ENCODE measurements around the gene FGF14.
"Not testable (repeated sequence)": the region's sequence is repeated elsewhere in the genome, so short reads cannot be mapped to it uniquely, and the experiment has no call there.

FGF14 gene

DNA sequence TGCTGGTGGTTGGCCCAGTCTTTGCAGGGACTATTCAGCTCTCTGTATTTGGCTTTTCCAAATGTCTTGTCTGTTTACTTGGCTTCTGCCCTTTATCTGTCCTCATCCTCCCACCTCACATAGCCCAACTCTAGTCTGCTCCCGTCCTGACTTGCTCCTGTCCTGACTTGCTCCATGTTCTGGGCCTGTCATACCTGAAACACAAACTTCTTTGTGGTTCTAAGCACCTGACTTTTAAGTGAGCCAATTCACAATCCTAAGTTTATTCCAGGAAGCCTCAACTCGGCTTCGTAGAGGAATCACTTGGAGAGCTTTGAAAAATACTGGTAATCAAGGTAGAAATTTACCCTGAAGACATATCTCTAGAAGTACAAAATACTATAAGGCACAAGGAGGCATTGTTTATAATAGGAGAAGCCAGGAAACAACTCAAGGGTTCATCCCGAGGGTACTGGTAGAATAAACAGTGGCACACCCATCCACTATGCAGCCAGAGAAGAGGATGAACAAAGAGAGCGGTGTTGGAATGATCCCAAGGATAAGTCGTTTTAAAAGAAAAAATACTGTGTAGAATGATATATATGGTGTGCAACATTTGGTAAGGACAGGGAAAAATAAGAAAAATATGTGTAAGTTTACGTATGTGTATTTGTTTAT, 284.5 kb downstream of the FGF14 start:
- H2AFZ ChIP-seq (ENCODE audit: low read depth, low read length) = no peak overlapping the region
- H3K27ac ChIP-seq (ENCODE audit: low read length) = no peak overlapping the region
- no peaks in the 10 kb centered on the region for H3K79me2 ChIP-seq (ENCODE audit: low read length)
- H3K27me3 ChIP-seq (ENCODE audit: low read depth, low read length) = no peaks in the 10 kb centered on the region
- H3K4me3 ChIP-seq (ENCODE audit: low read length) = no peak overlapping the region
- no peaks in the 10 kb centered on the region for H4K20me1 ChIP-seq (ENCODE audit: insufficient read depth, low read length)
- no peak overlapping the region for H3K4me2 ChIP-seq (ENCODE audit: low read length)
- no peak for TF ChIP-seq EZH2phosphoT487 (IDR thresholded peaks at IDR 0.05; ENCODE audit: low read depth)
- TF ChIP-seq, protein P1, sequence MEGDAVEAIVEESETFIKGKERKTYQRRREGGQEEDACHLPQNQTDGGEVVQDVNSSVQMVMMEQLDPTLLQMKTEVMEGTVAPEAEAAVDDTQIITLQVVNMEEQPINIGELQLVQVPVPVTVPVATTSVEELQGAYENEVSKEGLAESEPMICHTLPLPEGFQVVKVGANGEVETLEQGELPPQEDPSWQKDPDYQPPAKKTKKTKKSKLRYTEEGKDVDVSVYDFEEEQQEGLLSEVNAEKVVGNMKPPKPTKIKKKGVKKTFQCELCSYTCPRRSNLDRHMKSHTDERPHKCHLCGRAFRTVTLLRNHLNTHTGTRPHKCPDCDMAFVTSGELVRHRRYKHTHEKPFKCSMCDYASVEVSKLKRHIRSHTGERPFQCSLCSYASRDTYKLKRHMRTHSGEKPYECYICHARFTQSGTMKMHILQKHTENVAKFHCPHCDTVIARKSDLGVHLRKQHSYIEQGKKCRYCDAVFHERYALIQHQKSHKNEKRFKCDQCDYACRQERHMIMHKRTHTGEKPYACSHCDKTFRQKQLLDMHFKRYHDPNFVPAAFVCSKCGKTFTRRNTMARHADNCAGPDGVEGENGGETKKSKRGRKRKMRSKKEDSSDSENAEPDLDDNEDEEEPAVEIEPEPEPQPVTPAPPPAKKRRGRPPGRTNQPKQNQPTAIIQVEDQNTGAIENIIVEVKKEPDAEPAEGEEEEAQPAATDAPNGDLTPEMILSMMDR (IDR thresholded peaks at IDR 0.05; ENCODE audit: low read depth, low read length) = no peak
- no peaks in the 10 kb centered on the region for H3K36me3 ChIP-seq (replicated peaks; ENCODE audit: low read depth, low read length)
- H3K4me1 ChIP-seq (ENCODE audit: low read length) = no peaks in the 10 kb centered on the region
- H3K9me3 ChIP-seq (ENCODE audit: insufficient read depth, low read length) = no peaks in the 10 kb centered on the region
- H3K9ac ChIP-seq (ENCODE audit: low read length) = no peak overlapping the region

DNA sequence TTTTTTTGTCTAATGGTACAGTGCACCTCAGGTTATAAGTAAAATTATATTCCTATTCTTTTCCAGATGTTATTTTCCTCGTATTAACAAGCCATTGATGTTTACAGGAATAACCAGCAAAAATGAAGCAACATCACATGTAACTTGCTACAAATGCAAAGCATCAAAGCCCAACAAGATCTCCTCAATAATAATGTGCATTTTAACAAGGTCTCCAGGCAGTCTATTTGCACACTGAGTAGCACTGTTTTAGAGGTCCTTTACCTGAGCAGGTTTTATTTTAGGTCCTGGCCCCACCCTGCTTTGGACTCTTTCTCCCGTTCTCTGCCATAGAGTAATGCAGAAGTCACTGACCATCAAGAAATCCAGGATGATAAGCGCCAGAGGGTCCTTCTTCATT, 298.4 kb downstream of the FGF14 start:
- Histone ChIP-seq H3K4me3 (ENCODE audit: low read length) (no peak overlapping the region), H3K4me2 (ENCODE audit: low read length) (no peak overlapping the region), H4K20me1 (ENCODE audit: insufficient read depth, low read length) (no peaks in the 10 kb centered on the region), H3K79me2 (ENCODE audit: low read length) (no peaks in the 10 kb centered on the region), H3K27me3 (ENCODE audit: low read depth, low read length) (no peaks in the 10 kb centered on the region), H3K36me3 (replicated peaks; ENCODE audit: low read depth, low read length) (no peaks in the 10 kb centered on the region), H2AFZ (ENCODE audit: low read depth, low read length) (no peak overlapping the region), H3K4me1 (ENCODE audit: low read length) (no peaks in the 10 kb centered on the region), H3K9me3 (ENCODE audit: insufficient read depth, low read length) (no peaks in the 10 kb centered on the region), H3K9ac (ENCODE audit: low read length) (no peak overlapping the region), H3K27ac (ENCODE audit: low read length) (no peak overlapping the region)
- TF ChIP-seq, protein P1 (IDR thresholded peaks at IDR 0.05; ENCODE audit: low read depth, low read length) = no peak
- TF ChIP-seq EZH2phosphoT487 (IDR thresholded peaks at IDR 0.05; ENCODE audit: low read depth) = no peak

DNA sequence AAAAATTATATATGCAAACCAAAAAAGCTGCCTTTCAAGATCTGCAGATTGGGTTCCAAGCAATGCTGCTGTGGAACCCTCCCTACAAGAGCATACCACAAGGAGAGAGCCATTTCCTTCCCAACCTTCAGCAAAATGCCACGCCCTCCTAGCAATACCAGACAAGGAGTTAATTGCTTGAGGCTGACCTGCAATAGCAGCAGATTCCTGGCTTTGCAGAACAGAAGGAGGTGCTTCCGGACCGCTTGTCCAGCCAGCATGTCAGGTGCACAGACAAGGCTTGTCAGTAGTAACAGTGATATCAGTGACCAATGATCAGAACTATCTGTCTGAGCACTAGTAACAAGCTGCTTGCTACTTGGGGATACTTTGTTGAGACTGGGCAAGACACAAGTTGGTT, 301.6 kb downstream of the FGF14 start:
- Histone ChIP-seq H3K4me1 (ENCODE audit: low read length) (no peaks in the 10 kb centered on the region), H3K27me3 (ENCODE audit: low read depth, low read length) (no peaks in the 10 kb centered on the region), H3K27ac (ENCODE audit: low read length) (no peak overlapping the region), H2AFZ (ENCODE audit: low read depth, low read length) (no peak overlapping the region), H3K9ac (ENCODE audit: low read length) (no peak overlapping the region), H3K79me2 (ENCODE audit: low read length) (no peaks in the 10 kb centered on the region), H3K4me2 (ENCODE audit: low read length) (no peak overlapping the region), H3K9me3 (ENCODE audit: insufficient read depth, low read length) (no peaks in the 10 kb centered on the region), H3K4me3 (ENCODE audit: low read length) (no peak overlapping the region), H3K36me3 (replicated peaks; ENCODE audit: low read depth, low read length) (no peaks in the 10 kb centered on the region), H4K20me1 (ENCODE audit: insufficient read depth, low read length) (no peaks in the 10 kb centered on the region)
- TF ChIP-seq, protein P1 (IDR thresholded peaks at IDR 0.05; ENCODE audit: low read depth, low read length) = no peak
- TF ChIP-seq EZH2phosphoT487 (IDR thresholded peaks at IDR 0.05; ENCODE audit: low read depth) = no peak

DNA sequence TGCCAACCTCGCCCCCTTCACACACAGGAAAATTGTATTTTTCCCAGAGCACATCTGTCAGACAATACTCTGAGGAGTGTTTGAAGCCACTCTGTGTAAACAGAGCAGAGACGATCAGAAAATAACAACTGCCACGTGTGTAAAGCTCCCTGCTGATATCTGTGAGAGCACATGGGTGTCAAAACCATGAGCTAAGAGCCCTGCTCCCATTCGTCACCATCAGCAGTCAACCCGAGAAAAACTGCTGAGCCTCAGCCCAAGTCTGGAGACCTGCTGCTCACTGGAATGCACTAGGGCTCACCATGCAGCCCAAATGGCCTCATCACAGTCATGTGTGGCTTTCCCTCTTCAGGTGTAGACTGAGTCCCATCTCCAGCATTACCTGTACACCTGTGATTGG, 304.1 kb downstream of the FGF14 start:
- no peaks in the 10 kb centered on the region for H3K9me3 ChIP-seq (ENCODE audit: insufficient read depth, low read length)
- H3K36me3 ChIP-seq (replicated peaks; ENCODE audit: low read depth, low read length) = no peaks in the 10 kb centered on the region
- H3K79me2 ChIP-seq (ENCODE audit: low read length) = no peaks in the 10 kb centered on the region
- no peak overlapping the region for H3K4me2 ChIP-seq (ENCODE audit: low read length)
- H3K27me3 ChIP-seq (ENCODE audit: low read depth, low read length) = no peaks in the 10 kb centered on the region
- no peak overlapping the region for H3K9ac ChIP-seq (ENCODE audit: low read length)
- no peak overlapping the region for H2AFZ ChIP-seq (ENCODE audit: low read depth, low read length)
- no peak overlapping the region for H3K27ac ChIP-seq (ENCODE audit: low read length)
- TF ChIP-seq, protein P1 (IDR thresholded peaks at IDR 0.05; ENCODE audit: low read depth, low read length) = no peak
- no peak for TF ChIP-seq EZH2phosphoT487 (IDR thresholded peaks at IDR 0.05; ENCODE audit: low read depth)
- H3K4me3 ChIP-seq (ENCODE audit: low read length) = no peak overlapping the region
- no peaks in the 10 kb centered on the region for H4K20me1 ChIP-seq (ENCODE audit: insufficient read depth, low read length)
- H3K4me1 ChIP-seq (ENCODE audit: low read length) = no peaks in the 10 kb centered on the region

DNA sequence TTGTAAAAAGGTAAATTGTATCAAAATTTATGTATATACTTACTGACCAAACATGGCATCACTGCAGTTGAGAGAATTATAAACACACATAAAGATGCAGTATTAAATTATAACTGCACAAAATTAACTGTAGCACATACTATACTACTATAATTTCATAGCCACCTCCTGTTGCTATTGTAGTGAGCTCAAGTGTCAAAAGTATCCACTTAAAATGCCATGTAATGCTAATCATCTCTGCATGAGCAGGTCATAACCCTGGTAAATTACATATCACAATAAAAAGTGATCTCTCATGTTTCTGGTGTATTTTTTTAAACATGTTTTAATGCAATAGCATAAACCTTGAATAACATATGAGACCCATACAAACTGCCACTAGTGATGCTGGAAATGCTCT, 308.6 kb downstream of the FGF14 start:
- H3K27ac ChIP-seq (ENCODE audit: low read length); H4K20me1 ChIP-seq (ENCODE audit: insufficient read depth, low read length); H3K9me3 ChIP-seq (ENCODE audit: insufficient read depth, low read length); H3K4me1 ChIP-seq (ENCODE audit: low read length); H3K4me3 ChIP-seq (ENCODE audit: low read length); H2AFZ ChIP-seq (ENCODE audit: low read depth, low read length); H3K79me2 ChIP-seq (ENCODE audit: low read length); H3K27me3 ChIP-seq (ENCODE audit: low read depth, low read length); H3K4me2 ChIP-seq (ENCODE audit: low read length); H3K9ac ChIP-seq (ENCODE audit: low read length); H3K36me3 ChIP-seq (replicated peaks; ENCODE audit: low read depth, low read length): not testable (repeated sequence)
